Hematopoietic multipotent progenitor cell treated with erythropoietin and hydrocortisone succinate and interleukin-3 and kit ligand, for 17 days (in vitro differentiated cells): ENCODE measurements around the gene RNPS1.

ENCODE experiments used
- DNase-seq: peaks from one replicate; pipeline ENCODE4 v3.0.0-alpha.2; 2015; ENCODE audit warnings: low spot score

Gene RNPS1

DNA sequence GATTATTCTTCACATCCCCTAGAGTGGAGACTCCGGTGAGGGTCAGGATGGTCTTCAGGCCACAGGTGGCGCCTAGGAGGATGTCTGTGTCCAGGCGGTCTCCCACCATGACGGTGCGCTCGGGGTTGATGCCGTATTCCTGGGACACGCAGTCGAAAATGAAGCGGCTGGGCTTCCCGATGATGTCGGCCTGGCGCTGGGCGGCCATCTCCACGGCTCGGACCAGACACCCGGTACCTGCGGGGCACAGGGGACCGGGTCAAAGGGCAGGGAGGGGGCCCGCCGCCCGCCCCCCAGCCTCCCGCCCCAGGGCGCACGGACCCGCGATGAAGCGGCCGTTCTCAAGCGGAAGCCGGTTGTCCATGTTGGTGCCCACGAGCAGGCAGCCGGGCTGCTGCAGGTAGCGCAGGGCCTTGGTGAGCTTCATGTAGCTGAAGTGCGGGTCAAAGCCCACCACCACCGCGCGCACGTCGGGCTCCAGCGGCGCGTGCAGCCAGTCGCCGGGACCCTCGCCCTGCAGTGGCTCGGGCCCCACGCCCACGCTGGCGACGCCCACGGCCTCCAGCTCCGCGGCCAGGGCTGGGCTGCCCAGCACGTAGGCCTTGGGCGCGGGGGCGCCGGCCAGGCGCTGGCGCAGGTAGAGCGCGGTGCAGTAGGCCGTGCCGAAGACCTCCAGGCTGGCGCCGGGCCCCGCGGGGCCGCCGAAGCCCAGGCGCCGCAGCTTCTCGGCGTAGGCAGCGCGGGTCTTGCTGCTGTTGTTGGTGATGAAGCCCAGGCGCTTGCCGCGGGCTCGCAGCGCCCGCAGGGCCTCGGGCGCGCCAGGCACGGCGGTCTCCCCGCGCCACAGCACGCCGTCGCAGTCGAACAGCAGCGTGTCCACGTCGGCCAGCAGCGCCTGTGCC, 53.9 kb downstream of the RNPS1 start:
- DNase-seq, result no peak

DNA sequence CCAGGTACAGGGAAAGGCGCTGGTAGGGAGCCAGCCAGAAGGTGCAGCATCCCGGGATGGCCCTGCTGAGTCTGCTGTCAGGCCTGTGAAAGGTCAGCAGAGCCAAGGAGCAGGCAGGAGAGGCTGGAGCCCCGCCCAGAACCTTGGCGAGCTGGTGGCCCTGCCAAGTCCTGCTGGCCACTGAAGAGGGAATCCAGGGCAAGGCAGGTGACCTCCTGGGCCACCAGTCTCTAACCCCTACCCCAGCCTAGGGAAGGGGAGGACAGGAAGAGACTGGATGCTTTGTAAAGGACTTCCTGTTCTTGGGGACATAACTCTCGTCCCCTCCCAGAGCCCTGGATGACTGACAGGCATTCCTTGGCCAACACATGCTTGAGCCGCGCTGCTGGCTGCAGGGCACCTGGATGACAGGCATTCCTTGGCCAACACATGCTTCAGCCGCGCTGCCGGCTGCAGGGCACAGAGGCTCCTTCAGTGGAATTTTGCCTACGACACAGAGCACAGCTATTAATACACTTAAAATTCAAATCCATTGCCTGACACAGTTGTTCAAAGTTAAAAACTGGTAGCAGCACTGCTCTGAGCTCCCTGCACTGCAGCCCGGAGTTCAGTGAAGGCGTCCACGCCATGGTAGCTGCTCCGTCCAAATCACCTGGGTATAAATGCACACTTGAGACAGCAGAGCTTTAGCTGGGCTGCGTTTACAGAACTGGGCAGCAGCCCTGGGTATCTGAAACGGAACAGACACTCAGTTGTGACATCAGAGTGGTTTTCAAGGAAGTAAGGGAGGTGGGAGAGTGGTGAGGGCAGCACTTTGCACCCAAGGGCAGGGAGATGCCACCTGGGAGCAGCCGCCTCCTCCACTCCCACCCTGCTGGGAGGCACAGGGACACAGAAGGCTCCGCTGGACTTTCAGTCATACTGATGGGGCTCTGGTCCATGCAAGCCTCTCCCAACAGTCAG, 55.3 kb downstream of the RNPS1 start:
- no peak for DNase-seq

DNA sequence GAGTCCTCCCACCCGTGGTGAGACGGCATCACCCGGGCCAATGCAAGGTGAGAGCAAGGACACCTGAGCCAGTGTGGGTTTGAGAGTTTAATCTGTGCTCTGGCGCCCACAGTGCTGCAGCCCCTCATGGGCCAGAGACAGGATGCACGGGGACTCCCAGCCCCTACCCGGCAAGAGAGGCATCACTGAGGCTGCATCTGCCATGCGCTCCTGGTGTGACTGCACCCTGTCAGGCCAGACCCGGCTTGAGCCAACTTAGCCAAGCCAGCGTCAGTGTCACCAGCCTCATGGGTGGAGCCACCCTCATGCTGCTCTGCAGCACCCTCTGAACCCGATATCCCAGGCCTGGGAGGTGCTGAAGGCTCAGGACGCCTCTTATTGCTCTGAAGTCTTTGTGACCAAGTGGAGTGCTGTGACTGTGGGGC, 56.0 kb downstream of the RNPS1 start:
- DNase-seq, result no peak

GRCh38 chr16:2210386-2211365, 57.2 kb downstream of the RNPS1 start, which contains the start of gene BRICD5:
BRICD5 (minus strand) TSS chr16:2210863; CDS start chr16:2210833, 30 bp downstream.
- DNase-seq, result no peak

GRCh38 chr16:2210009-2210332, 58.0 kb downstream of the RNPS1 start:
- no peak for DNase-seq

GRCh38 chr16:2209258-2210008, 58.5 kb downstream of the RNPS1 start:
- no peak for DNase-seq

GRCh38 chr16:2208772-2209171, 59.2 kb downstream of the RNPS1 start:
- no peak for DNase-seq

- DNase-seq, result no peak
Measured at GRCh38 chr16:2208308-2208707, 59.6 kb downstream of the RNPS1 start.

- DNase-seq, result no peak
Measured at GRCh38 chr16:2207872-2208271, 60.1 kb downstream of the RNPS1 start.

DNA sequence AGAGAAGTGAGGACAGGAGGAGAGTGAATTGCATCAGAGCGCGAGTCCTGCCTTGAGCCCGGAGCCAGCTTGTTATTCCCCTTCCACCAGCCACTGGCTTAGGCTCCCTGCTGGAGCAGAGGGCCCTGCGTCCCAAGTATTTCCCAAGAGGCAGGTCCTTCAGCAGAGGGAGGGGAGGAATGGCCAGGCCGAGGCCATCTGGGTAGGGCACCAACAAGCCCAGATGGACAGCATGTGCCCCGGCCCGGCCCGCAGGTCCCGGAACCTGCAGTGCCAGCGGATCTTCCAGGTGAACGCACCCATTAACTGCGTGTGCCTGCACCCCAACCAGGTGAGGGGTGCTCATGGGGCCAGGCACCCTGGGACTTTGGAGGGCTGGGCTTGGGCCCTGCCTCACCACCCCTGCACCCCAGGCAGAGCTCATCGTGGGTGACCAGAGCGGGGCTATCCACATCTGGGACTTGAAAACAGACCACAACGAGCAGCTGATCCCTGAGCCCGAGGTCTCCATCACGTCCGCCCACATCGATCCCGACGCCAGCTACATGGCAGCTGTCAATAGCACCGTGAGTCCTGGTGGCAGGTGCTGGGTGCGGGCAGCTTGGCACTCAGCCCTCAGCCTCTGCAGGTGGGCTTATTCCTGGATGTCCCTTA, 61.0 kb downstream of the RNPS1 start:
- no peak for DNase-seq

DNA sequence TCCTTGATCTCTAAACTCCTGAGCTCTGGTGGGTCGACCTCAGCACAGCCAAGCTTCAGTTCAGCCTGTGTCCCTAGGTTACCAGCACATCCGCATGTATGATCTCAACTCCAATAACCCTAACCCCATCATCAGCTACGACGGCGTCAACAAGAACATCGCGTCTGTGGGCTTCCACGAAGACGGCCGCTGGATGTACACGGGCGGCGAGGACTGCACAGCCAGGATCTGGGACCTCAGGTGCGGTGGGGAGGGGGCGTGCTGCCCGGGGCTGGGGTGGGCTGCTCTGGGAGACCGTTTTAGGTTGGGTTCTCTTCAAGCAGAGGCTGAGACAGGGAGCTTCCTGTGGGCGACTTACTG, 61.5 kb downstream of the RNPS1 start:
- no peak for DNase-seq

- no peak for DNase-seq
Measured at GRCh38 chr16:2205967-2206313, 62.0 kb downstream of the RNPS1 start.

DNA sequence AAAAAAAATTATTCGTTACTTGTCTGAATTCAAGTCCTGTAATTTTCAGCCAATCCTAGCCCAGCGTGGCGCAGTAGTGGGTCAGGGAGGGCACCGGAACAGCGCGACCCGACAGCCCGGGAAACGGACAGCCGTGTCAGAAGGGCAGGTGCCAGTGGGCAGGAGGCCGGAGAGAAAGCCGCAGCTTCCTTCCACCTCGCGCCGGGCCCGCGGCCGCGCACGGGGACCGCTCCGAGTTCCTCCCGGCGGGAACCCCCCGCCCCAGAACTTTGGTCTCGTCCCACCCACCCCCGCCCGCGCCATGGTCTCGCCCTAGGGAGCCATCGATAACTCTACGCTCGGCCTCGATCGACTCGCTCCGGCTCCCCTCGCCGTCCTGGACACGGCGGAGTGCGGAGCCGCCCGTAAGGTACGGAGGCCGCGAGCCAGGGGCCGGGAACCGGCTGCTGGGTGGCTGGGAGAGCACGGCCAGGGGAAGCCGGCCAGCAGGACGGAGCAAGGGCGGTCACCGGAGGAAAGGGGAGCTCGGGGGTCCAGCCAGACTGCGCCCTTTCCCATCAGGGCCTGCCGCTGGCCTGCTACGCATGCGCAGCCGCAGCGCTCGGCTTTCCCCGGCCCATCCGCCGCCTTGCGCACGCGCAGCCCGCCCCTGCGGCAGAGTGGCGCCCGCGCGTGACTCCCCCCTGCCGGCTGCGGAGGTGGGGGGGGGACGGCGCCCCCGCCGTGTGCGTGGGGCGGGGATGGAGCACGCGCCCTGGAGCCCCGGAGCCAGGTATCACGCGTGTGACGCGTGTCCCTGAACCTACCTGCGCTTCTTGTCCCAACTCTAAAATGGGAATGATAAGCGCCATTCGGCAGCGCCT, 62.6 kb downstream of the RNPS1 start, which contains the start of gene MLST8:
MLST8 (plus strand) TSS at position 351 of the 863 bp plus-strand sequence. CDS start 632 bp downstream, outside the sequence.
- DNase-seq, result peak; percentile 94

DNA sequence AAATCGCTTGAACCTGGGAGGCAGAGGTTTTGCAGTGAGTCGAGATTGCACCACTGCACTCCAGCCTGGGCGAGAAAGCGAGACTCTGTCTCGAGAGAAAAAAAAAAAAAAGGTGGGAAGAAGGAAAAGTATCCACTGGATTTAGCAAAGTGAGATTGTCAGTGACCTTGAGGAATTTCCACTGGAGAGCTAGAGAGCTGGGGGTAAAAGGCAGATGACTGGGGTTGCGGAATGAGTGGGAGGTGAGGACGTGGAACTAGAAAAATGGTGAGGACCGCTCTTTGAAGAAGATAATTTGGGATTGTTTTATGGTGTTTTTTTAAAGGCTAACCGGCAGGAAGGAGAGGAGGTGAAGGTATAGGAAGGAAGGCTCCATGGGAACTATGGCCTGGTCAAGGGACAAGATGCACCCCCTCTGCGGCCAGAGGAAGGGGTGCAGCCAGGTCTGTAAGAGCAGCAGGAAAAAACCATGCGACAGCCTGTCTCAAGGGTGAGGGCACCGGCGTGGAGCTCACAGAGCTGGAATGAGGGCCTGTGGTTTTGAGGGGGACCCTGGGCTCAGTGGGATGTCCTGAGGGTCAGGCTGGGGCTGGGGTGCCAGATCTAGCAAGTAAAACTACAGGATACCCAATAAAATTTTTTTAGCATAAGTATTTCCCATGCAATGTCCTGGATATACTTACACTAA, 63.4 kb downstream of the RNPS1 start:
- DNase-seq, result no peak
